IMR-90 (cell line): ENCODE data around the gene AKAP13.

Source experiments
- CEBPB ChIP-seq: IDR thresholded peaks from 2 replicates; pipeline ENCODE4 v1.6.1; 2012; ENCODE audit warnings: low read depth, low read length, improper control_type of control experiment
- CTCF ChIP-seq: conservative IDR thresholded peaks from 2 replicates; pipeline ENCODE4 v1.5.1; 2012; ENCODE audit warnings: mild to moderate bottlenecking, low read depth, low read length, improper control_type of control experiment
- MAFK ChIP-seq: IDR thresholded peaks from 2 replicates; pipeline ENCODE4 v1.6.1; 2012; ENCODE audit warnings: low read depth, low read length, improper control_type of control experiment
- MXI1 ChIP-seq: IDR thresholded peaks from 2 replicates; pipeline ENCODE4 v1.6.1; 2012; ENCODE audit warnings: low read depth, mild to moderate bottlenecking, low read length, moderate library complexity, borderline replicate concordance
- POLR2A ChIP-seq: IDR thresholded peaks from 2 replicates; pipeline ENCODE4 v1.6.1; 2012; ENCODE audit warnings: mild to moderate bottlenecking, low read depth, low read length
- RAD21 ChIP-seq: IDR thresholded peaks from 2 replicates; pipeline ENCODE4 v1.6.1; 2012; ENCODE audit warnings: low read length, improper control_type of control experiment
- USF2 ChIP-seq: fragments of 150-350 bp; IDR thresholded peaks from 2 replicates; pipeline ENCODE4 v1.6.1; 2017; ENCODE audit warnings: mild to moderate bottlenecking, antibody characterized with exemption, low read length, low read depth

- TF ChIP-seq USF2 (no peak), CTCF (no peak), POLR2A (no peak), MAFK (no peak), RAD21 (no peak), CEBPB (no peak), MXI1 (no peak)
Measured at GRCh38 chr15:85778107-85778776, 397.8 kb downstream of the AKAP13 start.
